SK-N-SH treated with all-trans-retinoic acid at 6 μM for 48 hours (cell line): Measurements from ENCODE around the gene SDK1.

Experiments
- ATAC-seq: fragments of 200-7000 bp; cut with Tn5 transposase; 3 replicates; pipeline ENCODE4 v1.9.1; 2020; ENCODE audit warnings: mild to moderate bottlenecking, moderate library complexity
- ARNTL ChIP-seq: fragments of 450-650 bp; formaldehyde crosslinking; IDR thresholded peaks from 2 replicates; pipeline ENCODE4 v1.5.0; 2020; ENCODE audit warnings: low read depth, mild to moderate bottlenecking, moderate library complexity, borderline replicate concordance
- BACH2 ChIP-seq: fragments of 250-450 bp; sonication (Bioruptor Pico); IDR thresholded peaks from 2 replicates; pipeline ENCODE4 v1.9.0; 2021; ENCODE audit warnings: mild to moderate bottlenecking, borderline replicate concordance
- CREB5 ChIP-seq: fragments of 250-450 bp; sonication (Bioruptor Pico); IDR thresholded peaks from 2 replicates; pipeline ENCODE4 v1.5.1; 2020; ENCODE audit warnings: low read depth, mild to moderate bottlenecking, moderate library complexity
- CSDC2 ChIP-seq: fragments of 250-450 bp; sonication (Bioruptor Pico); IDR thresholded peaks from 2 replicates; pipeline ENCODE4 v1.5.0; 2020; ENCODE audit warnings: mild to moderate bottlenecking, moderate library complexity
- CSRNP3 ChIP-seq: fragments of 250-450 bp; sonication (Bioruptor Pico); IDR thresholded peaks from 2 replicates; pipeline ENCODE4 v1.5.1; 2021; ENCODE audit warnings: mild to moderate bottlenecking, moderate library complexity
- ESRRG ChIP-seq: fragments of 250-450 bp; sonication (Bioruptor Pico); IDR thresholded peaks from 2 replicates; pipeline ENCODE4 v1.6.1; 2021; ENCODE audit warnings: mild to moderate bottlenecking
- GLIS3 ChIP-seq: fragments of 250-450 bp; sonication (Bioruptor Pico); IDR thresholded peaks from 2 replicates; pipeline ENCODE4 v1.5.0; 2020; ENCODE audit warnings: mild to moderate bottlenecking, moderate library complexity
- ISL1 ChIP-seq: fragments of 250-450 bp; sonication (Bioruptor Pico); IDR thresholded peaks from 2 replicates; pipeline ENCODE4 v2.1.2; 2022; ENCODE audit warnings: mild to moderate bottlenecking, moderate library complexity
- OSR1 ChIP-seq: fragments of 250-450 bp; sonication (Bioruptor Pico); IDR thresholded peaks from 2 replicates; pipeline ENCODE4 v1.8.0; 2022; ENCODE audit warnings: moderate library complexity, mild to moderate bottlenecking, inconsistent platforms
- PATZ1 ChIP-seq: fragments of 250-450 bp; sonication (Bioruptor Pico); IDR thresholded peaks from 2 replicates; pipeline ENCODE4 v1.8.0; 2020; ENCODE audit warnings: mild to moderate bottlenecking, moderate library complexity, borderline replicate concordance
- POU6F1 ChIP-seq: fragments of 250-450 bp; sonication (Bioruptor Pico); IDR thresholded peaks from 2 replicates; pipeline ENCODE4 v1.8.0; 2021; ENCODE audit warnings: low read depth, mild to moderate bottlenecking, moderate library complexity, borderline replicate concordance
- PPARA ChIP-seq: fragments of 250-450 bp; sonication (Bioruptor Pico); IDR thresholded peaks from 2 replicates; pipeline ENCODE4 v1.5.0; 2020; ENCODE audit warnings: mild to moderate bottlenecking, borderline replicate concordance
- SNAI2 ChIP-seq: fragments of 250-450 bp; sonication (Bioruptor Pico); IDR thresholded peaks from 2 replicates; pipeline ENCODE4 v1.5.0; 2020; ENCODE audit warnings: mild to moderate bottlenecking, moderate library complexity
- TCF4 ChIP-seq: fragments of 250-450 bp; sonication (Bioruptor Pico); IDR thresholded peaks from 2 replicates; pipeline ENCODE4 v1.8.0; 2021; ENCODE audit warnings: mild to moderate bottlenecking, moderate library complexity, borderline replicate concordance
- TOX ChIP-seq: fragments of 250-450 bp; sonication (Bioruptor Pico); IDR thresholded peaks from 2 replicates; pipeline ENCODE4 v1.8.0; 2021; ENCODE audit warnings: mild to moderate bottlenecking, moderate library complexity, borderline replicate concordance
- TSHZ2 ChIP-seq: fragments of 250-450 bp; sonication (Bioruptor Pico); IDR thresholded peaks from 2 replicates; pipeline ENCODE4 v1.5.0; 2020; ENCODE audit warnings: mild to moderate bottlenecking, moderate library complexity
- ZC3H10 ChIP-seq: fragments of 250-450 bp; sonication (Bioruptor Pico); IDR thresholded peaks from 2 replicates; pipeline ENCODE4 v1.5.1; 2021; ENCODE audit warnings: mild to moderate bottlenecking, moderate library complexity
- ZFP3 ChIP-seq: fragments of 250-450 bp; sonication (Bioruptor Pico); IDR thresholded peaks from 2 replicates; pipeline ENCODE4 v1.5.0; 2020; ENCODE audit warnings: mild to moderate bottlenecking, moderate library complexity
- ZFP30 ChIP-seq: fragments of 450-650 bp; formaldehyde crosslinking; IDR thresholded peaks from 2 replicates; pipeline ENCODE4 v1.5.0; 2022; ENCODE audit warnings: mild to moderate bottlenecking, moderate library complexity
- ZNF565 ChIP-seq: fragments of 450-650 bp; formaldehyde crosslinking; conservative IDR thresholded peaks from 2 replicates; pipeline ENCODE4 v1.5.0; 2020; ENCODE audit warnings: low read depth, mild to moderate bottlenecking, moderate library complexity

The SDK1 gene

GRCh38 chr7:3923307-3923918, 622.4 kb downstream of the SDK1 start:
- TF ChIP-seq PPARA (CRISPR knock-in tag) (no peak), OSR1 (no peak), CSRNP3 (CRISPR knock-in tag) (no peak)
- TF ChIP-seq, all 23 proteins: peak for 0
- no peak for ATAC-seq

- ATAC-seq, result no peak
- TF ChIP-seq SNAI2, result no peak
- TF ChIP-seq TSHZ2 (CRISPR knock-in tag), result no peak
- no peak for TF ChIP-seq ZNF565
- no peak for TF ChIP-seq ISL1 (CRISPR knock-in tag)
- TF ChIP-seq CREB5, result no peak
- no peak for TF ChIP-seq CSDC2 (CRISPR knock-in tag)
- no peak for TF ChIP-seq PATZ1 (CRISPR knock-in tag)
- TF ChIP-seq OSR1, result no peak
- TF ChIP-seq PPARA (CRISPR knock-in tag), result no peak
- no peak for TF ChIP-seq ESRRG
- no peak for TF ChIP-seq TCF4
- no peak for TF ChIP-seq ARNTL (CRISPR knock-in tag)
- no peak for TF ChIP-seq TOX (CRISPR knock-in tag)
- no peak for TF ChIP-seq POU6F1
- TF ChIP-seq GLIS3 (CRISPR knock-in tag), result no peak
- no peak for TF ChIP-seq ZC3H10 (CRISPR knock-in tag)
- no peak for TF ChIP-seq BACH2
- no peak for TF ChIP-seq CSRNP3 (CRISPR knock-in tag)
- TF ChIP-seq ZFP3 (CRISPR knock-in tag), result no peak
- TF ChIP-seq ZFP30 (CRISPR knock-in tag), result no peak
Observed at GRCh38 chr7:3924277-3924676, 623.2 kb downstream of the SDK1 start.
